HepG2 (cell line): Measurements from ENCODE around the gene CSNK1G1. TPM values are rescaled to one million over a fixed set of nuclear protein-coding genes. Genes with fewer than 3 reads are reported as not detected.

ENCODE experiments used
- HHEX ChIP-seq: IDR thresholded peaks from 2 replicates; pipeline ENCODE4 v1.6.1; 2016; ENCODE audit warnings: control low read depth
- MXD4 ChIP-seq: IDR thresholded peaks from 2 replicates; pipeline ENCODE4 v1.6.1; 2016; ENCODE audit warnings: mild to moderate bottlenecking, missing biosample characterization, missing genetic modification reagents
- NBN ChIP-seq: fragments of 450-650 bp; conservative IDR thresholded peaks from 2 replicates; pipeline ENCODE4 v1.6.1; 2017
- REPIN1 ChIP-seq: sonication (generic); formaldehyde crosslinking; IDR thresholded peaks from 2 replicates; pipeline ENCODE4 v1.8.0; 2022; ENCODE audit warnings: missing genetic modification reagents, low read depth, mild to moderate bottlenecking, borderline replicate concordance
- RFXANK ChIP-seq: IDR thresholded peaks from 2 replicates; pipeline ENCODE4 v1.6.1; 2016
- SALL2 ChIP-seq: sonication (generic); formaldehyde crosslinking; IDR thresholded peaks from 2 replicates; pipeline ENCODE4 v1.8.1; 2023; ENCODE audit warnings: mild to moderate bottlenecking, missing genetic modification reagents, inconsistent platforms
- SRSF4 ChIP-seq: fragments of 200-400 bp; formaldehyde crosslinking; IDR thresholded peaks from one replicate; pipeline ENCODE4 v1.6.1; 2018; ENCODE audit warnings: mild to moderate bottlenecking, low read depth, low read length, moderate library complexity; ENCODE audit not compliant: poor library complexity, severe bottlenecking
- TCF7 ChIP-seq: sonication (generic); IDR thresholded peaks from 2 replicates; pipeline ENCODE4 v1.6.1; 2016; ENCODE audit warnings: antibody characterized with exemption, low read depth
- ZBTB7A ChIP-seq: sonication (generic); formaldehyde crosslinking; IDR thresholded peaks from 2 replicates; pipeline ENCODE4 v1.8.0; 2022; ENCODE audit warnings: mild to moderate bottlenecking, missing genetic modification reagents
- ZNF501 ChIP-seq: sonication (generic); formaldehyde crosslinking; IDR thresholded peaks from 2 replicates; pipeline ENCODE4 v1.5.1; 2020; ENCODE audit warnings: mild to moderate bottlenecking, moderate library complexity, missing genetic modification reagents
- ZNF7 ChIP-seq: IDR thresholded peaks from 2 replicates; pipeline ENCODE4 v1.6.1; 2016; ENCODE audit warnings: missing biosample characterization, missing genetic modification reagents
- polyA plus RNA-seq, 8 experiments: library from polyadenylated mRNA; depleted of rRNA in 3 of 8; stranded (reverse) in 7 of 8; unstranded in 1 of 8; fragments of >200 nt; fragmentation: Illumina TruSeq in 4 of 8; extraction: Trizol in 4 of 8; gene quantifications; 2 replicates each; pipeline versions ENCODE4 v1.2.1 to v1.2.3, GENCODE V29; 2011 to 2016; ENCODE audit warnings: low read depth in 4 of 8, missing spikeins in 1 of 8, mixed read lengths in 1 of 8; ENCODE audit not compliant: insufficient read depth in 1 of 8
- total RNA-seq, 5 experiments: library from RNA; depleted of rRNA; stranded (reverse); fragments of >200 nt; fragmentation: Illumina TruSeq; extraction: Trizol; gene quantifications; 2 replicates each; pipeline ENCODE4 v1.2.3, GENCODE V29; 2016; ENCODE audit warnings: low read depth in 1 of 5
- TF ChIP-seq, protein P1 (sequence below): sonication (generic); formaldehyde crosslinking; IDR thresholded peaks from 2 replicates; pipeline ENCODE4 v1.4.0; 2020; ENCODE audit warnings: missing genetic modification reagents, borderline replicate concordance
- TF ChIP-seq, protein P2 (sequence below): sonication (generic); formaldehyde crosslinking; IDR thresholded peaks from 2 replicates; pipeline ENCODE4 v1.8.1; 2022; ENCODE audit warnings: mild to moderate bottlenecking, missing genetic modification reagents
- TF ChIP-seq, protein P3 (sequence below): sonication (generic); formaldehyde crosslinking; IDR thresholded peaks from 2 replicates; pipeline ENCODE4 v1.4.0; 2020; ENCODE audit warnings: missing genetic modification reagents, borderline replicate concordance
- TF ChIP-seq, protein P4 (sequence below): sonication (generic); formaldehyde crosslinking; IDR thresholded peaks from 2 replicates; pipeline ENCODE4 v1.8.0; 2022; ENCODE audit warnings: mild to moderate bottlenecking, missing genetic modification reagents, moderate library complexity
- TF ChIP-seq, protein P5 (sequence below): sonication (generic); formaldehyde crosslinking; IDR thresholded peaks from 2 replicates; pipeline ENCODE4 v1.9.0; 2022; ENCODE audit warnings: low read depth, missing genetic modification reagents
- TF ChIP-seq, protein P6 (sequence below): IDR thresholded peaks from 2 replicates; pipeline ENCODE4 v1.6.1; 2012; ENCODE audit warnings: low read depth, low read length, improper control_type of control experiment
- TF ChIP-seq, protein P7 (sequence below): sonication (generic); formaldehyde crosslinking; IDR thresholded peaks from 2 replicates; pipeline ENCODE4 v1.9.0; 2022; ENCODE audit warnings: missing genetic modification reagents, mild to moderate bottlenecking, borderline replicate concordance

Gene CSNK1G1
- total and polyA plus RNA-seq, 2 of the 13 experiments (the other 11 are each of a cell fraction or from before 2014, with no cell fraction given): 8.5 to 12.6 TPM

DNA sequence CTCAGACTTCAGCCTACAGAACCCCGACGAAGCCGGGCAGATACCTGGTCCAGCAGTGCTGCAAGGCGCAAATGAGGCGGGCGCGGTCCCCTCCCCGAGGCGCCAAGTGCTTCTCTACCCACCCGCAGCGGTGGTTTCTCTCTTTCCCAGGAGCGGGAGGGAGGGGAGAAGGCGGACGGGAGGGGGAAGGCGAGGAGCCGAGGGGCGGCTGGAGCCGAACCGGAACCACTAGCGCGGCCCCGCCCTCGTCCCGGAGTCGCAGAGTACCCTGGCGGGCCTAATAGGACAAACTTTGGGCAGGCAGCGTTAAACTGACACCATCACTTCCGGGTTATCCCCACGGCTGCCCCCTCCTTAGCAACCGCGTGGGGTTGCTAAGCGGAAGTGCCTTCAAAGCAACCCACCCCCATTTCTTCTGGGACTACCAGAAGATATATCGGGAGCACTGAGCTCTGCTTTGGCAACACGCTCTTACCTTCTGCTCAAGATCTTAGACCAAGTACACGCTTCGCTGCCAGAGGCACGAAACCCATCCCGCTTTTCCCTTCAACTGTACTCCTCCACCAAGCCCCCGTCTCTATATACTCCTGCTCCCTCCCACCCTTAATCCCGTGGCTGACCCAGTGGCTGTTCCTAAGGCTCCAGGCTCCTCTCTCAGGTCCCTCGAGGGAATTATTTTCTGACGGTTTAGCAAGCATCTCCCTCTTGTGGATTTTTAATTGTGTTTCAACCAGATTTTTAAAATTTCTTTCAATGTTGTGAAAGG, at the start of gene CSNK1G1 (continued):
- TF ChIP-seq, protein P1, sequence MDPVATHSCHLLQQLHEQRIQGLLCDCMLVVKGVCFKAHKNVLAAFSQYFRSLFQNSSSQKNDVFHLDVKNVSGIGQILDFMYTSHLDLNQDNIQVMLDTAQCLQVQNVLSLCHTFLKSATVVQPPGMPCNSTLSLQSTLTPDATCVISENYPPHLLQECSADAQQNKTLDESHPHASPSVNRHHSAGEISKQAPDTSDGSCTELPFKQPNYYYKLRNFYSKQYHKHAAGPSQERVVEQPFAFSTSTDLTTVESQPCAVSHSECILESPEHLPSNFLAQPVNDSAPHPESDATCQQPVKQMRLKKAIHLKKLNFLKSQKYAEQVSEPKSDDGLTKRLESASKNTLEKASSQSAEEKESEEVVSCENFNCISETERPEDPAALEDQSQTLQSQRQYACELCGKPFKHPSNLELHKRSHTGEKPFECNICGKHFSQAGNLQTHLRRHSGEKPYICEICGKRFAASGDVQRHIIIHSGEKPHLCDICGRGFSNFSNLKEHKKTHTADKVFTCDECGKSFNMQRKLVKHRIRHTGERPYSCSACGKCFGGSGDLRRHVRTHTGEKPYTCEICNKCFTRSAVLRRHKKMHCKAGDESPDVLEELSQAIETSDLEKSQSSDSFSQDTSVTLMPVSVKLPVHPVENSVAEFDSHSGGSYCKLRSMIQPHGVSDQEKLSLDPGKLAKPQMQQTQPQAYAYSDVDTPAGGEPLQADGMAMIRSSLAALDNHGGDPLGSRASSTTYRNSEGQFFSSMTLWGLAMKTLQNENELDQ (CRISPR knock-in tag): no peak
- TF ChIP-seq, protein P2, sequence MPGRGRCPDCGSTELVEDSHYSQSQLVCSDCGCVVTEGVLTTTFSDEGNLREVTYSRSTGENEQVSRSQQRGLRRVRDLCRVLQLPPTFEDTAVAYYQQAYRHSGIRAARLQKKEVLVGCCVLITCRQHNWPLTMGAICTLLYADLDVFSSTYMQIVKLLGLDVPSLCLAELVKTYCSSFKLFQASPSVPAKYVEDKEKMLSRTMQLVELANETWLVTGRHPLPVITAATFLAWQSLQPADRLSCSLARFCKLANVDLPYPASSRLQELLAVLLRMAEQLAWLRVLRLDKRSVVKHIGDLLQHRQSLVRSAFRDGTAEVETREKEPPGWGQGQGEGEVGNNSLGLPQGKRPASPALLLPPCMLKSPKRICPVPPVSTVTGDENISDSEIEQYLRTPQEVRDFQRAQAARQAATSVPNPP (CRISPR knock-in tag): no peak
- TF ChIP-seq ZNF7 (no peak), SALL2 (CRISPR knock-in tag) (no peak; the same call in 1 of the 2 replicates), SRSF4 (no peak), RFXANK (CRISPR knock-in tag) (no peak), HHEX (CRISPR knock-in tag) (no peak), ZBTB7A (CRISPR knock-in tag) (no peak), NBN (no peak), MXD4 (peak; percentile 44; the same call in 1 of the 2 replicates), ZNF501 (peak; percentile 9; the same call in 1 of the 2 replicates), REPIN1 (CRISPR knock-in tag) (no peak), TCF7 (no peak)
- TF ChIP-seq, protein P3, sequence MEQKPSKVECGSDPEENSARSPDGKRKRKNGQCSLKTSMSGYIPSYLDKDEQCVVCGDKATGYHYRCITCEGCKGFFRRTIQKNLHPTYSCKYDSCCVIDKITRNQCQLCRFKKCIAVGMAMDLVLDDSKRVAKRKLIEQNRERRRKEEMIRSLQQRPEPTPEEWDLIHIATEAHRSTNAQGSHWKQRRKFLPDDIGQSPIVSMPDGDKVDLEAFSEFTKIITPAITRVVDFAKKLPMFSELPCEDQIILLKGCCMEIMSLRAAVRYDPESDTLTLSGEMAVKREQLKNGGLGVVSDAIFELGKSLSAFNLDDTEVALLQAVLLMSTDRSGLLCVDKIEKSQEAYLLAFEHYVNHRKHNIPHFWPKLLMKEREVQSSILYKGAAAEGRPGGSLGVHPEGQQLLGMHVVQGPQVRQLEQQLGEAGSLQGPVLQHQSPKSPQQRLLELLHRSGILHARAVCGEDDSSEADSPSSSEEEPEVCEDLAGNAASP: peak; percentile 59; the same call in 1 of the 2 replicates
- TF ChIP-seq, protein P4, sequence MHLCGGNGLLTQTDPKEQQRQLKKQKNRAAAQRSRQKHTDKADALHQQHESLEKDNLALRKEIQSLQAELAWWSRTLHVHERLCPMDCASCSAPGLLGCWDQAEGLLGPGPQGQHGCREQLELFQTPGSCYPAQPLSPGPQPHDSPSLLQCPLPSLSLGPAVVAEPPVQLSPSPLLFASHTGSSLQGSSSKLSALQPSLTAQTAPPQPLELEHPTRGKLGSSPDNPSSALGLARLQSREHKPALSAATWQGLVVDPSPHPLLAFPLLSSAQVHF: no peak
- TF ChIP-seq, protein P5, sequence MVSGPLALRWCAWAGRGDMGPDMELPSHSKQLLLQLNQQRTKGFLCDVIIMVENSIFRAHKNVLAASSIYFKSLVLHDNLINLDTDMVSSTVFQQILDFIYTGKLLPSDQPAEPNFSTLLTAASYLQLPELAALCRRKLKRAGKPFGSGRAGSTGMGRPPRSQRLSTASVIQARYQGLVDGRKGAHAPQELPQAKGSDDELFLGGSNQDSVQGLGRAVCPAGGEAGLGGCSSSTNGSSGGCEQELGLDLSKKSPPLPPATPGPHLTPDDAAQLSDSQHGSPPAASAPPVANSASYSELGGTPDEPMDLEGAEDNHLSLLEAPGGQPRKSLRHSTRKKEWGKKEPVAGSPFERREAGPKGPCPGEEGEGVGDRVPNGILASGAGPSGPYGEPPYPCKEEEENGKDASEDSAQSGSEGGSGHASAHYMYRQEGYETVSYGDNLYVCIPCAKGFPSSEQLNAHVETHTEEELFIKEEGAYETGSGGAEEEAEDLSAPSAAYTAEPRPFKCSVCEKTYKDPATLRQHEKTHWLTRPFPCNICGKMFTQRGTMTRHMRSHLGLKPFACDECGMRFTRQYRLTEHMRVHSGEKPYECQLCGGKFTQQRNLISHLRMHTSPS (CRISPR knock-in tag): no peak
- TF ChIP-seq, protein P6, sequence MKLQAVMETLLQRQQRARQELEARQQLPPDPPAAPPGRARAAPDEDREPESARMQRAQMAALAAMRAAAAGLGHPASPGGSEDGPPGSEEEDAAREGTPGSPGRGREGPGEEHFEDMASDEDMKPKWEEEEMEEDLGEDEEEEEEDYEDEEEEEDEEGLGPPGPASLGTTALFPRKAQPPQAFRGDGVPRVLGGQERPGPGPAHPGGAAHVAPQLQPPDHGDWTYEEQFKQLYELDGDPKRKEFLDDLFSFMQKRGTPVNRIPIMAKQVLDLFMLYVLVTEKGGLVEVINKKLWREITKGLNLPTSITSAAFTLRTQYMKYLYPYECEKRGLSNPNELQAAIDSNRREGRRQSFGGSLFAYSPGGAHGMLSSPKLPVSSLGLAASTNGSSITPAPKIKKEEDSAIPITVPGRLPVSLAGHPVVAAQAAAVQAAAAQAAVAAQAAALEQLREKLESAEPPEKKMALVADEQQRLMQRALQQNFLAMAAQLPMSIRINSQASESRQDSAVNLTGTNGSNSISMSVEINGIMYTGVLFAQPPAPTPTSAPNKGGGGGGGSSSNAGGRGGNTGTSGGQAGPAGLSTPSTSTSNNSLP: no peak
- TF ChIP-seq, protein P7, sequence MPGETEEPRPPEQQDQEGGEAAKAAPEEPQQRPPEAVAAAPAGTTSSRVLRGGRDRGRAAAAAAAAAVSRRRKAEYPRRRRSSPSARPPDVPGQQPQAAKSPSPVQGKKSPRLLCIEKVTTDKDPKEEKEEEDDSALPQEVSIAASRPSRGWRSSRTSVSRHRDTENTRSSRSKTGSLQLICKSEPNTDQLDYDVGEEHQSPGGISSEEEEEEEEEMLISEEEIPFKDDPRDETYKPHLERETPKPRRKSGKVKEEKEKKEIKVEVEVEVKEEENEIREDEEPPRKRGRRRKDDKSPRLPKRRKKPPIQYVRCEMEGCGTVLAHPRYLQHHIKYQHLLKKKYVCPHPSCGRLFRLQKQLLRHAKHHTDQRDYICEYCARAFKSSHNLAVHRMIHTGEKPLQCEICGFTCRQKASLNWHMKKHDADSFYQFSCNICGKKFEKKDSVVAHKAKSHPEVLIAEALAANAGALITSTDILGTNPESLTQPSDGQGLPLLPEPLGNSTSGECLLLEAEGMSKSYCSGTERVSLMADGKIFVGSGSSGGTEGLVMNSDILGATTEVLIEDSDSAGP (CRISPR knock-in tag): peak; percentile 75; the same call in 1 of the 2 replicates
